Ishikawa (cell line): Measurements from ENCODE around the gene EVA1A.

Experiments
- CREB1 ChIP-seq: IDR thresholded peaks from 2 replicates; pipeline ENCODE4 v1.6.1; 2012; ENCODE audit warnings: low read depth
- EP300 ChIP-seq: IDR thresholded peaks from 2 replicates; pipeline ENCODE4 v1.6.1; 2012; ENCODE audit warnings: borderline replicate concordance
- FOXM1 ChIP-seq: IDR thresholded peaks from 2 replicates; pipeline ENCODE4 v1.6.1; 2012; ENCODE audit warnings: low read depth, borderline replicate concordance
- MAX ChIP-seq: IDR thresholded peaks from 2 replicates; pipeline ENCODE4 v1.6.1; 2012
- RAD21 ChIP-seq: IDR thresholded peaks from 2 replicates; pipeline ENCODE4 v1.6.1; 2012; ENCODE audit warnings: low read depth
- REST ChIP-seq: IDR thresholded peaks from 2 replicates; pipeline ENCODE4 v1.6.1; 2012; ENCODE audit warnings: low read depth, mild to moderate bottlenecking
- TCF12 ChIP-seq: IDR thresholded peaks from 2 replicates; pipeline ENCODE4 v1.6.1; 2012; ENCODE audit warnings: low read depth
- ZBTB7A ChIP-seq: IDR thresholded peaks from 2 replicates; pipeline ENCODE4 v1.6.1; 2012; ENCODE audit warnings: low read depth

- no peak for TF ChIP-seq RAD21
- no peak for TF ChIP-seq FOXM1
- no peak for TF ChIP-seq TCF12
- no peak for TF ChIP-seq MAX
- no peak for TF ChIP-seq EP300
- TF ChIP-seq ZBTB7A: no peak
- TF ChIP-seq CREB1: no peak
- TF ChIP-seq REST: no peak
Observed at GRCh38 chr2:75503048-75503607, 57.6 kb downstream of the EVA1A start.
